Loucy (cell line): Measurements from ENCODE around the gene ZNF665.

ENCODE experiments used
- EZH2phosphoT487 ChIP-seq: fragments of 200-600 bp; IDR thresholded peaks from 2 replicates; pipeline ENCODE4 v1.6.1; 2018; ENCODE audit warnings: antibody characterized with exemption, mild to moderate bottlenecking, moderate library complexity, borderline replicate concordance
- TF ChIP-seq, protein P1 (sequence below): fragments of 200-600 bp; sonication (generic); conservative IDR thresholded peaks from 2 replicates; pipeline ENCODE4 v1.5.1; 2014; ENCODE audit warnings: mild to moderate bottlenecking, antibody characterized with exemption, low read length

DNA sequence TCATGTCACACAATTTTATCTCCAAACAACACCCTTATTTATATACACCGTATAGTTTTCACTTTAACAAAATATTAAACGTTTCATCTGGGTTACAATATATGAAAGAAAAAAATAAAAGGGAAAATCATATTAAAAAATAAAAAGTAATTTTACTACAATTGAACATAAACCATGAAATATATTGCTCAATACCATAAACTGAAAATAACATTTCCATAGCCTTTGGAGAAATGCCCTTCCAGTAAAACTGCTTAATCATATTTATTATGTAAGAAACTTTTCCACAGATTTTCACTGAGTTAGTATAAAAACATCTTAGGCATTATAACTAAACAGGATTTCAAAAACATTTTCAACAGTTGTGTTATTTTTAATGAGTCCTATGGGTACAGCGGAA, 32.8 kb downstream of the ZNF665 start:
- TF ChIP-seq, protein P1, sequence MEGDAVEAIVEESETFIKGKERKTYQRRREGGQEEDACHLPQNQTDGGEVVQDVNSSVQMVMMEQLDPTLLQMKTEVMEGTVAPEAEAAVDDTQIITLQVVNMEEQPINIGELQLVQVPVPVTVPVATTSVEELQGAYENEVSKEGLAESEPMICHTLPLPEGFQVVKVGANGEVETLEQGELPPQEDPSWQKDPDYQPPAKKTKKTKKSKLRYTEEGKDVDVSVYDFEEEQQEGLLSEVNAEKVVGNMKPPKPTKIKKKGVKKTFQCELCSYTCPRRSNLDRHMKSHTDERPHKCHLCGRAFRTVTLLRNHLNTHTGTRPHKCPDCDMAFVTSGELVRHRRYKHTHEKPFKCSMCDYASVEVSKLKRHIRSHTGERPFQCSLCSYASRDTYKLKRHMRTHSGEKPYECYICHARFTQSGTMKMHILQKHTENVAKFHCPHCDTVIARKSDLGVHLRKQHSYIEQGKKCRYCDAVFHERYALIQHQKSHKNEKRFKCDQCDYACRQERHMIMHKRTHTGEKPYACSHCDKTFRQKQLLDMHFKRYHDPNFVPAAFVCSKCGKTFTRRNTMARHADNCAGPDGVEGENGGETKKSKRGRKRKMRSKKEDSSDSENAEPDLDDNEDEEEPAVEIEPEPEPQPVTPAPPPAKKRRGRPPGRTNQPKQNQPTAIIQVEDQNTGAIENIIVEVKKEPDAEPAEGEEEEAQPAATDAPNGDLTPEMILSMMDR = no peak
- TF ChIP-seq EZH2phosphoT487 = no peak
